ENCODE data around the gene MFSD11. TPM values are rescaled to one million over a fixed set of nuclear protein-coding genes. Genes with fewer than 3 reads are reported as not detected.

Gene MFSD11
- total and polyA plus RNA-seq, 2 of the 4 experiments (the other 2 are of a cell fraction), result 12.3 to 16.1 TPM

GRCh38 chr17:76824093-76824492 lies 86.2 kb downstream of the MFSD11 start:
- POLR2A ChIA-PET (ENCODE audit: unreplicated experiment), result no interaction called here
- dilution Hi-C loops (cut with HindIII; ENCODE audit: low sequenced_read_pairs, unreplicated experiment) (no loop called here), intact Hi-C loops (cut with micrococcal nuclease) (no loop called here), in situ Hi-C loops (cut with MboI; ENCODE audit: low sequenced_read_pairs) (no loop called here)
- Histone ChIP-seq H2BK120ac (ENCODE audit: low read depth, low read length) (no peak overlapping the region), H3K4me2 (ENCODE audit: low read depth, low read length) (no peak overlapping the region), H2BK15ac (ENCODE audit: low read depth, low read length) (no peak overlapping the region), H3K4ac (ENCODE audit: low read depth, low read length) (no peak overlapping the region), H4K8ac (ENCODE audit: low read depth in 2 of 2, low read length in 2 of 2) (no peak overlapping the region), H3K14ac (replicated peaks; ENCODE audit: low read depth, low read length) (no peak overlapping the region), H3K9me3 (ENCODE audit: control insufficient read depth, insufficient read depth, low read length) (no peaks in the 10 kb centered on the region), H2BK5ac (ENCODE audit: low read depth, low read length, poor library complexity, severe bottlenecking) (no peak overlapping the region), H2AFZ (replicated peaks; ENCODE audit: low read length, poor library complexity) (no peak overlapping the region), H3K36me3 (ENCODE audit: control insufficient read depth, insufficient read depth, low read length) (no peaks in the 10 kb centered on the region), H4K20me1 (ENCODE audit: insufficient read depth, low read length) (no peaks in the 10 kb centered on the region), H3K27me3 (ENCODE audit: control insufficient read depth, insufficient read depth, low read length) (peaks cover 27% of the 10 kb centered on the region), H2BK20ac (ENCODE audit: low read depth, low read length) (no peak overlapping the region), H2AK9ac (replicated peaks; ENCODE audit: low read depth, low read length, poor library complexity) (no peak overlapping the region), H3K4me3 (ENCODE audit: insufficient read depth, low read depth, low read length) (no peak overlapping the region), H3K23ac (ENCODE audit: low read depth, low read length) (no peak overlapping the region), H3K18ac (ENCODE audit: low read depth, low read length) (no peak overlapping the region), H4K91ac (ENCODE audit: insufficient read depth, low read depth, low read length) (no peak overlapping the region), H4K5ac (ENCODE audit: low read depth, low read length) (no peak overlapping the region), H3K9me1 (ENCODE audit: insufficient read depth, low read length) (no peaks in the 10 kb centered on the region), H3K56ac (ENCODE audit: extremely low read depth, insufficient read depth, low read length) (no peak overlapping the region), H3K9ac (ENCODE audit: low read depth, low read length) (no peak overlapping the region), H2AK5ac (ENCODE audit: low read depth, low read length) (no peak overlapping the region), H3K4me1 (ENCODE audit: control insufficient read depth, insufficient read depth, low read length) (no peaks in the 10 kb centered on the region), H3K27ac (ENCODE audit: insufficient read depth, low read length) (no peak overlapping the region), H3K79me1 (ENCODE audit: low read depth in 1 of 2, low read length in 2 of 2) (no peaks in the 10 kb centered on the region)
- CTCF ChIA-PET, result no interaction called here
- no TSS peak for BruUV-seq (replicated peaks)
- ATAC-seq (ENCODE audit: low read depth) (no peak), DNase-seq (no peak)
- no peak for TF ChIP-seq FOS (IDR thresholded peaks at IDR 0.05; ENCODE audit: low read depth, low read length)
- TF ChIP-seq NFE2L2 (IDR thresholded peaks at IDR 0.05; ENCODE audit: low read depth, low read length), result no peak
- TF ChIP-seq CEBPB (IDR thresholded peaks at IDR 0.05; ENCODE audit: low read depth, low read length), result no peak
- TF ChIP-seq CTCF (conservative IDR thresholded peaks at IDR 0.05; ENCODE audit: low read depth, low read length), result no peak
- TF ChIP-seq ELK1 (IDR thresholded peaks at IDR 0.05; ENCODE audit: borderline replicate concordance, low read depth, low read length), result no peak
- TF ChIP-seq RAD21 (IDR thresholded peaks at IDR 0.05; ENCODE audit: low read length), result no peak
- no peak for TF ChIP-seq RFX5 (IDR thresholded peaks at IDR 0.05; ENCODE audit: low read depth, low read length)
- TF ChIP-seq BHLHE40 (IDR thresholded peaks at IDR 0.05; ENCODE audit: low read depth, low read length), result no peak
- no peak for TF ChIP-seq MAFK (IDR thresholded peaks at IDR 0.05; ENCODE audit: low read depth, low read length)
- TF ChIP-seq POLR2A (IDR thresholded peaks at IDR 0.05; ENCODE audit: low read depth, low read length), result no peak
- TF ChIP-seq CHD1 (IDR thresholded peaks at IDR 0.05; ENCODE audit: low read depth, low read length), result no peak
- TF ChIP-seq MAZ (IDR thresholded peaks at IDR 0.05; ENCODE audit: borderline replicate concordance, low read depth, low read length), result no peak
- TF ChIP-seq RCOR1 (IDR thresholded peaks at IDR 0.05; ENCODE audit: insufficient replicate concordance, low read length), result no peak
- WGBS, 2 experiments (ENCODE audit: extremely low coverage in 2 of 2, insufficient read length in 1 of 2), result 100% methylated on average over 1 of the region's 12 CpGs; no CpG with 5 or more reads in 1 of the 2 experiments

All from IMR-90 (cell line).